ENCODE data around the gene KIF3A.

- TF ChIP-seq CTCF (IDR thresholded peaks at IDR 0.05; ENCODE audit: poor library complexity, severe bottlenecking): no peak
- no peak for TF ChIP-seq MXI1 (conservative IDR thresholded peaks at IDR 0.05; ENCODE audit: poor library complexity, severe bottlenecking)
- no peak for TF ChIP-seq TAF1 (IDR thresholded peaks at IDR 0.05; ENCODE audit: low read depth)
- TF ChIP-seq EZH2 (IDR thresholded peaks at IDR 0.05; ENCODE audit: borderline replicate concordance, insufficient read depth, low read length, poor library complexity, severe bottlenecking): no peak
Measured at GRCh38 chr5:132673488-132673887, 63.9 kb downstream of the KIF3A start.

Data from neural cell (in vitro differentiated cells).